GM06990 (cell line): ENCODE measurements around the gene FOXL1.

Experiments
- DNase-seq: peaks from one replicate; pipeline ENCODE4 v3.0.0-alpha.2; 2011; ENCODE audit not compliant: insufficient read length; ENCODE audit errors: extremely low read depth
- H3K27me3 ChIP-seq: replicated peaks from 2 replicates; pipeline ENCODE4 v1.6.0; 2011; ENCODE audit warnings: low read length; ENCODE audit not compliant: control insufficient read depth, insufficient read depth
- H3K36me3 ChIP-seq: 2 replicates; pipeline ENCODE4 v1.5.1; 2011; ENCODE audit warnings: low read length; ENCODE audit not compliant: control insufficient read depth, insufficient read depth
- H3K4me3 ChIP-seq: replicated peaks from 2 replicates; pipeline ENCODE4 v1.5.1; 2011; ENCODE audit warnings: low read depth, mild to moderate bottlenecking, control low read depth, low read length
- CTCF ChIP-seq: IDR thresholded peaks from 2 replicates; pipeline ENCODE4 v1.5.1; 2011; ENCODE audit warnings: low read length, control low read depth, mild to moderate bottlenecking, inconsistent platforms; ENCODE audit not compliant: insufficient read depth, poor library complexity, severe bottlenecking

The FOXL1 gene

GRCh38 chr16:86619239-86619794 lies 41.0 kb downstream of the FOXL1 start:
- Histone ChIP-seq H3K36me3 (no peaks in the 10 kb centered on the region), H3K4me3 (no peak overlapping the region), H3K27me3 (no peaks in the 10 kb centered on the region; the same call in 1 of the 2 replicates)
- no peak for TF ChIP-seq CTCF
- no peak for DNase-seq

DNA sequence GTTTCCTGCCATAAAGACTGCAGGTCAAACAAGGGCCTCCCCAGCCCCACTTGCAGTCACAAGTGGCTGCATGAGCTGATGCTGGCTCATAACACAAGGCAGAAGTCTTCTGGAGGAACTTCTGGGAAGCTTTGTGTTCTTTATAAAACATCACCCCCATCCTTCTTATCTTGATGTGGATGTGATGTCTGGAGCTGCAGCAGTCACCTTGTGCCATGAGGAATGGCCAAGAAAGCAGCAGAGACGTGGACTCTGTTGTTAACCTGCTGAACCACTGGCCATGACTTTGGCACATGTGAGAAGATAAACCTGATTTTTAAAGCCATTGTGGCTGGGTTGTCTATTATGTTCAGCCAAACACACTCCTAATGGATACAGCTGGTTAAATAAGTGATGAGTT lies 41.8 kb downstream of the FOXL1 start:
- no peak for DNase-seq
- no peaks in the 10 kb centered on the region for H3K36me3 ChIP-seq
- H3K4me3 ChIP-seq: no peak overlapping the region
- no peak for TF ChIP-seq CTCF
- no peaks in the 10 kb centered on the region for H3K27me3 ChIP-seq

GRCh38 chr16:86621966-86622365 lies 43.6 kb downstream of the FOXL1 start:
- DNase-seq: no peak
- no peak for TF ChIP-seq CTCF
- Histone ChIP-seq H3K36me3 (no peaks in the 10 kb centered on the region), H3K27me3 (no peaks in the 10 kb centered on the region), H3K4me3 (no peak overlapping the region)

GRCh38 chr16:86622700-86623615 lies 44.6 kb downstream of the FOXL1 start:
- no peak overlapping the region for H3K4me3 ChIP-seq
- no peak for DNase-seq
- TF ChIP-seq CTCF: no peak
- H3K36me3 ChIP-seq: no peaks in the 10 kb centered on the region
- H3K27me3 ChIP-seq: no peaks in the 10 kb centered on the region

DNA sequence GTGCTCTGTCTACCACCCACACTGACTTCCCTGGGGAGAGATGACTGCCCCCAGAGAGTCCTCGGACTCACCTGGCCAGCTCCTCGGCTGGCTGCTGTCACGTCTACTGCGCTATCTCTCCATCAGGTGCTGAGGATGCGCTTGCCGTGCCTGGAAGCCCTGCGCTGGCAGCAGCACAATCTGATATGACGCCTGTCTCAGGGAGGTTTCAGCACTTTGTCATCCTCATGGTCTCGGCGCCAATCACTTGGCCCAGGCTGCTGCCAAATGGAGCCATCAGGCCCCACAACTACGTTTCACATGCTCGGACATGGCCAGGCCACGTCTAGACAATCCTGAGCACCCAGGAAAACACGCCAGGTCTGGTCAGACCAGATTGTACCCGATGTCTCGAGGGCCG lies 46.7 kb downstream of the FOXL1 start:
- TF ChIP-seq CTCF: no peak
- DNase-seq: no peak
- Histone ChIP-seq H3K4me3 (no peak overlapping the region), H3K36me3 (no peaks in the 10 kb centered on the region), H3K27me3 (no peaks in the 10 kb centered on the region)
